Ovary (tissue), 9 donors: ENCODE measurements around the gene DCAF7. TPM values are rescaled to one million over a fixed set of nuclear protein-coding genes. Genes with fewer than 3 reads are reported as not detected.

Source experiments
- DNase-seq, 5 donors: peaks; one replicate each; pipeline ENCODE4 v3.0.0-alpha.2; 2019 to 2020
- H3K27ac ChIP-seq, 2 donors: fragments of 200-600 bp; one replicate each; pipeline versions ENCODE4 v1.5.1 to v1.8.0; 2019 to 2022
- H3K27me3 ChIP-seq: fragments of 200-600 bp; one replicate; pipeline ENCODE4 v1.8.0; 2022
- H3K36me3 ChIP-seq: fragments of 200-600 bp; sonication (generic); one replicate; pipeline ENCODE4 v1.5.1; 2019
- H3K4me1 ChIP-seq: one replicate; pipeline ENCODE4 v1.8.1; 2013; ENCODE audit warnings: mild to moderate bottlenecking, moderate library complexity; ENCODE audit not compliant: insufficient read depth
- H3K4me3 ChIP-seq: fragments of 200-600 bp; sonication (generic); one replicate; pipeline ENCODE4 v1.5.1; 2017
- H3K9me3 ChIP-seq, 2 donors: fragments of 200-600 bp in 1 of 2; sonication (generic) in 1 of 2; one replicate each; pipeline versions ENCODE4 v1.5.1 to v1.8.1; 2013 to 2019; ENCODE audit warnings: mild to moderate bottlenecking in 1 of 2, moderate library complexity in 1 of 2
- EP300 ChIP-seq: sonication (generic); formaldehyde crosslinking; IDR thresholded peaks from one replicate; pipeline ENCODE4 v1.6.1; 2017; ENCODE audit warnings: antibody characterized with exemption
- POLR2A ChIP-seq: fragments of 450-650 bp; IDR thresholded peaks from one replicate; pipeline ENCODE4 v1.6.1; 2017; ENCODE audit warnings: antibody characterized with exemption, mild to moderate bottlenecking, moderate library complexity
- WGBS, 3 donors: extraction: QIAGEN DNeasy Blood & Tissue Kit in 1 of 3; methylation state at CpG; one replicate each; pipeline versions ENCODE4 v1.1.5 to v1.1.7; 2013 to 2017; 5-methylcytosine and 5-hydroxymethylcytosine counted together
- intact Hi-C, 4 donors: fragments of 100-400 bp; cut with DNase I; formaldehyde crosslinking; loops; one replicate each; pipeline versions ENCODE4 v1.11.0 to v1.15.1; 2022 to 2023
- polyA plus RNA-seq, 2 donors: library from polyadenylated mRNA; stranded (reverse); fragments of 200-250 nt in 1 of 2; fragments of 350-450 nt in 1 of 2; fragmentation: Illumina TruSeq in 1 of 2; extraction: RNeasy Lipid Tissue Mini Kit (QIAGEN cat#74804) in 1 of 2; gene quantifications; one replicate each; pipeline ENCODE4 v1.2.3, GENCODE V29; 2013 to 2014
- total RNA-seq, 7 donors: library from RNA; depleted of rRNA in 2 of 7; stranded (reverse); fragments of >200 nt in 2 of 7; fragmentation: NEBNext Ultra II Directional in 3 of 7; extraction: Animal tissue kit (Norgen Biotek cat#: 25700) in 3 of 7; gene quantifications; one replicate each; pipeline versions ENCODE4 v1.1.0 to v1.2.4, GENCODE V29; 2016 to 2023
- TF ChIP-seq, protein P1 (sequence below), 3 donors: fragments of 450-650 bp in 2 of 3; fragments of 200-600 bp in 1 of 3; IDR thresholded peaks; one replicate each; pipeline versions ENCODE4 v1.5.1 to v1.8.0; 2016 to 2022; ENCODE audit warnings: antibody characterized with exemption in 3 of 3, mild to moderate bottlenecking in 1 of 3
- donor health status: DM: no; HTN: no; CAD: no; lungs with moderate emphysema.
- donor health status: DM: no; HTN: no; CAD: no.
- donor health status: Bipolar disorder and iron deficiency.
- donor health status: DM: yes; HTN: yes; CAD: no.
- donor health status: DM: no; HTN: no; CAD: no.
- donor health status: DM: yes; HTN: yes; CAD: no.

The DCAF7 gene
- total and polyA plus RNA-seq, 9 donors = 14.9 to 62.5 (median 49.7) TPM

DNA sequence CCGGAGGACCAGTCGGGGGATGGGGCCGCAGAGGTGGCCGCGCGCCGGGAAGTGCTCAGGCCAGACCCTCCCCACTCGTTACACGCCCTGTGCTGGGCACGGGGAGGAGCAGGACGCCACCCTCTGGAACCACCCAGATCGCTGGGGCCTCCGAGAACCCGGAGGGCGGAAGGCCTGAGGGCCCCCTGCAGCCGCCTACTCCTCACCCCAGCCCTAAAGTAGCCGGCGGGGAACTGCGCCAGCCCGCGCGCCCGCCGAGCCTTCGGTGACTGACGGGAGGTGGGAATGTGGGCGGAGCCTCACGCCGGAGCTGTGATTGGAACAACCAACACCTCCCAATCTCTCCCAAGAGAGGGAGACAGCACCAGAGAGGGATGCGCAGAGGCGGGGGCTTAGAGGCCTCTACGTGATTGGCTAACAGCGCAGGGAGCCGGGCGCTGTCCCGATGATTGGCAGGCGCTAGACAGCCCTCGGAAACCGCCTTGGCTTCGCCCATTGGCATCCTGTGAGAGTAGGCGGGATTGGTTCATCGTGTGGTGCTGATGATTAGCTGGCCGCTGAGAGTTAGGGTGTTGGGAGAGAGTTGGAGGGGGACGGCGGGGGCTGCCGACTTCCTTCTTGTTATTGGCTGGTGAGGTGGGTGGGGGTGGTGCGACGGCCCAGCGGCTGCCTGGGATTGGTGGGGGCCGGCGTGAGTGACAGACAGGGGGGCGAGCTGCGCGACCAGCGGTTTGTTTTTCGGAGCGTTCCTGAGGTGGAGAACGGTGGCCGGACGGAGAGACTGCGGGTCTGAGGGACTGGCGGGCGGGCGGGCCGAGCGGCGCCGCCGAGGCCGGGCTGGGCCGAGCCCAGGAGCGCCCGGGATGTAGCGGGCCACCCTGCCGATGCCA is 71.7 kb downstream of the DCAF7 start, which contains the start of gene MAP3K3:
MAP3K3 (plus strand) TSS at position 734 of the 890 bp plus-strand sequence. CDS start 343 bp downstream, outside the sequence.
- Histone ChIP-seq H3K27ac (peak within 1 kb of the TSS; percentile 72 to 89), H3K4me1 (peaks cover 6% of the 10 kb centered on the region), H3K9me3 (no peaks in the 10 kb centered on the region), H3K4me3 (peak within 1 kb of the TSS; percentile 64), H3K27me3 (no peaks in the 10 kb centered on the region), H3K36me3 (no peaks in the 10 kb centered on the region)
- TF ChIP-seq EP300 (no peak), POLR2A (peak; percentile 75)
- TF ChIP-seq, protein P1, sequence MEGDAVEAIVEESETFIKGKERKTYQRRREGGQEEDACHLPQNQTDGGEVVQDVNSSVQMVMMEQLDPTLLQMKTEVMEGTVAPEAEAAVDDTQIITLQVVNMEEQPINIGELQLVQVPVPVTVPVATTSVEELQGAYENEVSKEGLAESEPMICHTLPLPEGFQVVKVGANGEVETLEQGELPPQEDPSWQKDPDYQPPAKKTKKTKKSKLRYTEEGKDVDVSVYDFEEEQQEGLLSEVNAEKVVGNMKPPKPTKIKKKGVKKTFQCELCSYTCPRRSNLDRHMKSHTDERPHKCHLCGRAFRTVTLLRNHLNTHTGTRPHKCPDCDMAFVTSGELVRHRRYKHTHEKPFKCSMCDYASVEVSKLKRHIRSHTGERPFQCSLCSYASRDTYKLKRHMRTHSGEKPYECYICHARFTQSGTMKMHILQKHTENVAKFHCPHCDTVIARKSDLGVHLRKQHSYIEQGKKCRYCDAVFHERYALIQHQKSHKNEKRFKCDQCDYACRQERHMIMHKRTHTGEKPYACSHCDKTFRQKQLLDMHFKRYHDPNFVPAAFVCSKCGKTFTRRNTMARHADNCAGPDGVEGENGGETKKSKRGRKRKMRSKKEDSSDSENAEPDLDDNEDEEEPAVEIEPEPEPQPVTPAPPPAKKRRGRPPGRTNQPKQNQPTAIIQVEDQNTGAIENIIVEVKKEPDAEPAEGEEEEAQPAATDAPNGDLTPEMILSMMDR (IDR thresholded peaks at IDR 0.05) = peak in 2 of 3 donors; percentile 11 to 14
- intact Hi-C loops = no loop called here
- WGBS, 3 donors = 0% methylated on average over 68 to 75 of the region's 75 CpGs
- peak; percentile 98 to 99 (median 99) for DNase-seq

DNA sequence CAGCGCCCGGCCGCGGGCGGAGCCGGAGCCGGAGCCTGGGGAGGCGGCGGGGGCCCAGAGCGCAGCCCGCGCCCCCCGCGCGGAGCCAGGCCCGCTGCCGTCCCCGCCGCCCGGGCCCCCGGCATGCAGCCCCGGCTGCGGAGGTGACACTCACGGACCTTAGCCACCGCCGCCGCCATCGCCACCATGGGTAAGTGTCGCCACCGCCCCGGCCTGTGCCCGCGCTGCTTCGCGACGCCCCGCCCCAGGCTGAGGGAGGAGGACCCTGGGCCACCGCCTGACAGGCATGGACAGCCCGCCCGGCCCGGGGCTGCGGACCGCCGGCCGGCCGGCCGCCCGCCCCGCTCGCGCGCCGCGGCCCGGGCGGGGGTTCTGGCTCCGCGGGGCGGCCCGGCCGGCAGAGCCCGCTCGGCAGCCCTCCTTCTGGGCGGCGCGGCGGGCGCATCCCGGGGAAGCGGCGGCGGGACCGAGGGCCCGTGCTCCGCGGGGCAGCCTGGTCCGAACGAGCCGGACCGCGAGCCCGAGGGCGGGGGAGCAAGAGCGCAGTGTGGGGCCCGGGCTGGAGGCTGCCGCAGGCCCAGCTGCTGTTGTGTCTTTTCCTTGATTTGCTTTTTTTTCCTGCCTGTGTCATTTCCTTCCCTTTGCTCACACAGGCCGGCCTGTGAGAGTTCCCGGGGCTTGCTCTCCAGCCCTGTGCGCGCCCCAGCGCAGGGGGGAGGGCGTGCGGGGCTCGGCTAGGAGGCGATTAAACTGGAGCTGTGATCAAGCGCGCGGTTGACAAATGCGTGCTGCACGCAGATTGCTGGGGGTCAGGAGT is 72.5 kb downstream of the DCAF7 start:
- intact Hi-C loops = no loop called here
- H3K36me3 ChIP-seq = no peaks in the 10 kb centered on the region
- H3K27me3 ChIP-seq = no peaks in the 10 kb centered on the region
- H3K9me3 ChIP-seq = no peaks in the 10 kb centered on the region
- H3K4me1 ChIP-seq = peaks cover 7% of the 10 kb centered on the region
- TF ChIP-seq, protein P1 (IDR thresholded peaks at IDR 0.05) = no peak
- peak overlapping the region; percentile 50 for H3K4me3 ChIP-seq
- peak overlapping the region; percentile 72 to 80 for H3K27ac ChIP-seq
- DNase-seq = peak; percentile 43 to 80 (median 71)
- 0 to 1% (median 0%) methylated on average over 55 to 100 of the region's 100 CpGs for WGBS, 3 donors

DNA sequence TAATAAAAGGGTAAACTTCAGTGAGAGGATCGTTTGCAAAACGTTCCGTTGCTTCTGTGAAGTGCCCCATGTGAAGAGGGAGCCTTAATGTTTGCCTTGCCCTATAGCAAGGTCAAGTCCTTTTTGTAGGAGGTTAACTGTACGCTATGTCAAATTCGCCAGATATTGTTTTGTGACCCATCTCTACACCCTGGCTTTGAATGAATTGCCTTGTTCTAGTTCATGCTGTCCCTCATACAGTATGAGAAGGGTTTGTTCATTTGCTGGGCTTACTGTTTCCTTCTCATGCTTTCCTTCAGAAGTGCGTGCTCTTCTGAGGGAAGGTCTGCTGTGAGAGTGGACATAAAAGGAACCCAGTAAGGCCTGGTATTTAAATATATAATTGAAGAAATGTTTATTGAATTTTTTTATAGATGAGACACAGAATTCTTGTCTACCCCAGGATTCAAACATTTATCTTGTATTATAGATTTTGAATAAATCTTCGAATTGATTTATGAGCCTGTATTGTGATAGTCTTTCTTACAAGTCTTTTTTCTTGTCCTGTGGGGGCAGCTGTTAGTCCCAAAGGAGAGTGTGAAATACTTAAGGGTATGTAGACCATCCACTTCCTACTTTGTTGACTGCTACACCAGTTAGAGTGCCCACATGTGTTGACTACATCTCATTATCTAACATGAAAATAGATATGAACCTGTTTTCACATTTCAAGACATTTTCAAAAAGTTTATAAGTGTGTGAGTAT is 73.7 kb downstream of the DCAF7 start:
- WGBS, 3 donors = 37 to 42% (median 39%) methylated on average over 7 of the region's 7 CpGs
- no peaks in the 10 kb centered on the region for H3K27me3 ChIP-seq
- no peak for DNase-seq
- H3K4me1 ChIP-seq = peaks cover 7% of the 10 kb centered on the region
- H3K36me3 ChIP-seq = no peaks in the 10 kb centered on the region
- intact Hi-C loops = no loop called here
- no peaks in the 10 kb centered on the region for H3K9me3 ChIP-seq
- TF ChIP-seq, protein P1 (IDR thresholded peaks at IDR 0.05) = no peak
- no peak for TF ChIP-seq POLR2A
- TF ChIP-seq EP300 = no peak
- H3K27ac ChIP-seq = no peak overlapping the region
- peak overlapping the region; percentile 50 for H3K4me3 ChIP-seq

DNA sequence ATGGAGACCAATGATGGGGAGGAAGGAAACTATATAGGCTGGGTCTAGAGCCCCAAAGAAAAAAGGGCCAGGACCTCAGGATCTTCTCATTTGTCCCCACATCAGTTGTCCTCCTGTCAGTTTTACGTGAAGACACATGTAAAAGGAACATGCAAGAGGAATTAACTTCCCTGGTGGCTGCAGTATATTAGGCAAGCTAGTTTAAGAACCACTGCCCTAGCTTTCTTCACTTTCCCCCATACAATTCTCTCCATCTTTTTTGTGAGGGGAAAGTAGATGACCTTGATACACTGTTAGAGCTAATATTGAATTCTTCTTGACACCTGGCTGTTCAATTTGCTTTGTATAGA is 74.2 kb downstream of the DCAF7 start:
- 85 to 91% (median 88%) methylated on average over 1 of the region's 1 CpG for WGBS, 3 donors
- H3K9me3 ChIP-seq = no peaks in the 10 kb centered on the region
- no peaks in the 10 kb centered on the region for H3K27me3 ChIP-seq
- H3K36me3 ChIP-seq = no peaks in the 10 kb centered on the region
- peaks cover 7% of the 10 kb centered on the region for H3K4me1 ChIP-seq
- TF ChIP-seq, protein P1 (IDR thresholded peaks at IDR 0.05) = no peak
- TF ChIP-seq POLR2A (no peak), EP300 (no peak)
- intact Hi-C loops = no loop called here
- H3K4me3 ChIP-seq = no peak overlapping the region
- no peak for DNase-seq
- H3K27ac ChIP-seq = no peak overlapping the region
